Lung (tissue), 12 donors: ENCODE measurements around the gene PLA2G6. TPM values are rescaled to one million over a fixed set of nuclear protein-coding genes. Genes with fewer than 3 reads are reported as not detected.
A peak's percentile ranks its signal among the peaks of the same experiment; 100 is the strongest.

Experiments used
- ATAC-seq: fragments of 200-7000 bp; cut with Tn5 transposase; one replicate; pipeline ENCODE4 v1.9.1; 2020; ENCODE audit warnings: moderate number of reproducible peaks; ENCODE audit not compliant: insufficient read depth, low FRiP score
- DNase-seq, 3 donors: peaks; one replicate each; pipeline ENCODE4 v3.0.0-alpha.2; 2013 to 2017
- H3K27ac ChIP-seq, 2 donors: one replicate each; pipeline ENCODE4 v1.5.1; 2013; ENCODE audit warnings: mild to moderate bottlenecking in 2 of 2, moderate library complexity in 2 of 2, control low read depth in 1 of 2, inconsistent platforms in 1 of 2, low read depth in 1 of 2, low read length in 1 of 2
- H3K27me3 ChIP-seq, 3 donors: one replicate each; pipeline ENCODE4 v1.5.1; 2013; ENCODE audit warnings: low read length in 2 of 3; ENCODE audit not compliant: control insufficient read depth in 3 of 3, insufficient read depth in 3 of 3
- H3K36me3 ChIP-seq, 4 donors: one replicate each; pipeline ENCODE4 v1.5.1; 2013; ENCODE audit warnings: low read length in 4 of 4, mild to moderate bottlenecking in 1 of 4, moderate library complexity in 1 of 4; ENCODE audit not compliant: control insufficient read depth in 4 of 4, insufficient read depth in 4 of 4
- H3K4me1 ChIP-seq, 5 donors: one replicate each; pipeline ENCODE4 v1.5.1; 2013; ENCODE audit warnings: low read length in 5 of 5, mild to moderate bottlenecking in 2 of 5, moderate library complexity in 1 of 5; ENCODE audit not compliant: control insufficient read depth in 5 of 5, insufficient read depth in 5 of 5
- H3K4me3 ChIP-seq: one replicate; pipeline ENCODE4 v1.5.1; 2013; ENCODE audit warnings: mild to moderate bottlenecking, control low read depth, moderate library complexity
- H3K9ac ChIP-seq, 2 donors: one replicate each; pipeline ENCODE4 v1.5.1; 2013; ENCODE audit warnings: low read length in 2 of 2, control low read depth in 1 of 2; ENCODE audit not compliant: insufficient read depth in 1 of 2
- H3K9me3 ChIP-seq, 4 donors: one replicate each; pipeline ENCODE4 v1.5.1; 2013; ENCODE audit warnings: low read length in 3 of 4, mild to moderate bottlenecking in 1 of 4, moderate library complexity in 1 of 4; ENCODE audit not compliant: control insufficient read depth in 4 of 4, insufficient read depth in 3 of 4
- WGBS, 2 donors: extraction: QIAGEN DNeasy Blood & Tissue Kit; methylation state at CpG; one replicate each; pipeline ENCODE4 v1.1.7; 2013; 5-methylcytosine and 5-hydroxymethylcytosine counted together
- polyA plus RNA-seq, 2 donors: library from polyadenylated mRNA; stranded (reverse); fragments of 200-250 nt; gene quantifications; one replicate each; pipeline ENCODE4 v1.2.1, GENCODE V29; 2013
- total RNA-seq, 2 donors: library from RNA; depleted of rRNA in 1 of 2; stranded (reverse); fragments of >200 nt in 1 of 2; gene quantifications; one replicate each; pipeline ENCODE4 v1.2.1, GENCODE V29; 2014 to 2021
- TF ChIP-seq, protein P1 (sequence below): IDR thresholded peaks from 2 replicates; pipeline ENCODE4 v1.5.1; 2012; ENCODE audit warnings: mild to moderate bottlenecking; ENCODE audit errors: control extremely low read depth, extremely low read depth
- donor health status: control.
- donor health status: control.
- donor health status: Bipolar disorder and iron deficiency.
- donor health status: healthy.
- donor health status: DM: yes; HTN: yes; CAD: no.

PLA2G6 gene
- total and polyA plus RNA-seq, 4 donors, result 11.9 to 73.5 (median 37.3) TPM

DNA sequence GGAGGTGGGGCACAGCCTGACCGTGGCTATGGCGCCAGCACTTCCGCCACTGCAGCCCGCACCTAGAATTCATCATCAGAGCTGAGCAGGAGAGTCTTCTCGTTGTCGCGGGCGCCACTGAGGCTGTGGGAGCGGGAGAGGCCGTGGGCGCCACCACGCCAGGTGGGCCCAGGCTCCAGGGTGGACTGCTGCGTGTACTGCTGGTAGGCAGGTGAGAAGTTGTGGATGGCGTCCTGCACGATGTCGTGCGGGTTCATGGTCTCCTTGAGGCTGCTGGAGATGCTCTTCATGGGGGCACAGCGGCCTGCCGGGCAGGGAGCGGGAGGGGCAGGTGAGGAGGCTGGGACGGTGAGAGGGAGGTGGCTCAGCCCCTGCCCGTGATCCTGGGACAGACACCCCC, 39.8 kb upstream of the PLA2G6 start:
- H3K27me3 ChIP-seq, result no peaks in the 10 kb centered on the region
- peaks cover 4 to 43% (median 7%) of the 10 kb centered on the region in 4 donors for H3K36me3 ChIP-seq
- H3K27ac ChIP-seq, result no peak overlapping the region
- H3K4me1 ChIP-seq, result peaks cover 0 to 27% (median 8%) of the 10 kb centered on the region in 5 donors
- 93 to 96% methylated on average over 22 of the region's 22 CpGs for WGBS, 2 donors
- no peak overlapping the region for H3K4me3 ChIP-seq
- no peak overlapping the region for H3K9ac ChIP-seq
- no peaks in the 10 kb centered on the region for H3K9me3 ChIP-seq
- DNase-seq (no peak), ATAC-seq (no peak)
- TF ChIP-seq, protein P1, sequence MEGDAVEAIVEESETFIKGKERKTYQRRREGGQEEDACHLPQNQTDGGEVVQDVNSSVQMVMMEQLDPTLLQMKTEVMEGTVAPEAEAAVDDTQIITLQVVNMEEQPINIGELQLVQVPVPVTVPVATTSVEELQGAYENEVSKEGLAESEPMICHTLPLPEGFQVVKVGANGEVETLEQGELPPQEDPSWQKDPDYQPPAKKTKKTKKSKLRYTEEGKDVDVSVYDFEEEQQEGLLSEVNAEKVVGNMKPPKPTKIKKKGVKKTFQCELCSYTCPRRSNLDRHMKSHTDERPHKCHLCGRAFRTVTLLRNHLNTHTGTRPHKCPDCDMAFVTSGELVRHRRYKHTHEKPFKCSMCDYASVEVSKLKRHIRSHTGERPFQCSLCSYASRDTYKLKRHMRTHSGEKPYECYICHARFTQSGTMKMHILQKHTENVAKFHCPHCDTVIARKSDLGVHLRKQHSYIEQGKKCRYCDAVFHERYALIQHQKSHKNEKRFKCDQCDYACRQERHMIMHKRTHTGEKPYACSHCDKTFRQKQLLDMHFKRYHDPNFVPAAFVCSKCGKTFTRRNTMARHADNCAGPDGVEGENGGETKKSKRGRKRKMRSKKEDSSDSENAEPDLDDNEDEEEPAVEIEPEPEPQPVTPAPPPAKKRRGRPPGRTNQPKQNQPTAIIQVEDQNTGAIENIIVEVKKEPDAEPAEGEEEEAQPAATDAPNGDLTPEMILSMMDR, result no peak

GRCh38 chr22:38220653-38221386, 39.2 kb upstream of the PLA2G6 start:
- peaks cover 3 to 43% (median 7%) of the 10 kb centered on the region in 4 donors for H3K36me3 ChIP-seq
- H3K27ac ChIP-seq, result peak overlapping the region in 1 of 2 donors; percentile 84
- no peak for ATAC-seq
- H3K4me3 ChIP-seq, result no peak overlapping the region
- peaks cover 0 to 27% (median 8%) of the 10 kb centered on the region in 5 donors for H3K4me1 ChIP-seq
- DNase-seq, result no peak
- no peaks in the 10 kb centered on the region for H3K9me3 ChIP-seq
- no peak overlapping the region for H3K9ac ChIP-seq
- WGBS, 2 donors, result 86 to 91% methylated on average over 22 of the region's 22 CpGs
- TF ChIP-seq, protein P1, result no peak
- H3K27me3 ChIP-seq, result no peaks in the 10 kb centered on the region

GRCh38 chr22:38220163-38220562, 38.5 kb upstream of the PLA2G6 start:
- no peak overlapping the region for H3K9ac ChIP-seq
- no peaks in the 10 kb centered on the region for H3K9me3 ChIP-seq
- 89 to 93% methylated on average over 8 of the region's 8 CpGs for WGBS, 2 donors
- H3K4me3 ChIP-seq, result no peak overlapping the region
- TF ChIP-seq, protein P1, result no peak
- ATAC-seq (no peak), DNase-seq (no peak)
- H3K27me3 ChIP-seq, result no peaks in the 10 kb centered on the region
- peak overlapping the region in 1 of 2 donors; percentile 84 for H3K27ac ChIP-seq
- peaks cover 4 to 43% (median 8%) of the 10 kb centered on the region in 4 donors for H3K36me3 ChIP-seq
- H3K4me1 ChIP-seq, result peaks cover 2 to 30% (median 8%) of the 10 kb centered on the region in 5 donors
